Posterior cingulate gyrus (tissue), 11 donors: ENCODE data around the gene TMEM235.

Source experiments
- DNase-seq, 10 donors: peaks; one replicate each; pipeline versions ENCODE4 v3.0.0 to v3.0.0-alpha.2; 2020 to 2021; ENCODE audit warnings: mixed read lengths in 3 of 10
- intact Hi-C: fragments of 100-400 bp; cut with DNase I; formaldehyde crosslinking; loops from one replicate; pipeline ENCODE4 v1.15.1; 2023

Gene TMEM235

DNA sequence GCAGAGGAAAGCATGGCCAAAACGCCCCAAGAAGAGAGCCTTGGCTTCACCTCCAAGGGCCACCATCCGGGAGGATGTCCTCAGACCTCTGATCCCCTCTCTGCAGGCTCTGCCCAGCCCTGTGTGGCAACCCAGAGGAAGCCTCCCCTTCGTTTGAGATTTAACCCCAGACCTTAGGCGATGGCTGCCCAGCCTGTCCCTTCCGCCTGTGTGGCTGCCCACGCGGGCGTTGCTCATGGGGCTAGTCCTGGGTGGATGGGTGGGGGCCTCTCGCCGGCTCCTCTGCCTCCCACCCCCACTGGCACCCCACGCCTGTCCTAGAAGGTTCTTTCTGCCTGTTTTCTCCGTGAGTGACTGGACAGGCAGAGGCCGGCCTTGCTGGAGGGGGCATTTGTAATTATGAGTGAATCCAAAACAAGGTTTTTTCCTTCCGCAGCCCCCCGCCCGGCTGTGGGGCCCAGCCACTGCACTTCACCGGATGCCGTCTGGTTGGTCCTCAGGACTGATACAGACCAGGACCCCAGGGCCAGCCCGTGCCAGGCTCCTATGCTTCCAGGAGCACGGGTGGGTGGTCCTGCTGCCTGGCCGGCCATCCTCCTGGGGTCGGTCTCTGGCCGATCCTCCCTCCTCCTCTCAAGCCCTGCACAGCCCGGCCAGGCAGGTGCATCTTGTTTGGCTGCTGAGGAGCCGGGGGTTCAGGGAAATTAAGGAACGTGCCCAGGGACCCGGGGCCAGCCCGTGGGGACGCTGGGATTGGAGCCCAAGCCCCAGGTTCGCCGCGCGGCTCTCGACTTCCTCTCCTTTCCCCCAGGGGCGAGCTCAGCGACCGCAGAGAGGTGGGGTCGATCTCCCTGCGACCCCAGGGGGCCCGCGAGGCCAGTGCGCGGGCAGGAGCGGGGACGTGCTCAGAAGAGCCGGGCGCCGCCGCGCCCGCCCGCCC, at the start of gene TMEM235:
Gene TMEM235 (plus strand): TSS at position 636 of the 940 bp plus-strand sequence. CDS start 393 bp downstream, outside the sequence.
- peak in 4 of 10 donors; percentile 54 to 90 (median 67) for DNase-seq
- intact Hi-C loops: no loop called here

- peak in 1 of 10 donors; percentile 59 for DNase-seq
- intact Hi-C loops: no loop called here
Observed at GRCh38 chr17:78182504-78182903, 48.9 kb upstream of the TMEM235 start.

DNA sequence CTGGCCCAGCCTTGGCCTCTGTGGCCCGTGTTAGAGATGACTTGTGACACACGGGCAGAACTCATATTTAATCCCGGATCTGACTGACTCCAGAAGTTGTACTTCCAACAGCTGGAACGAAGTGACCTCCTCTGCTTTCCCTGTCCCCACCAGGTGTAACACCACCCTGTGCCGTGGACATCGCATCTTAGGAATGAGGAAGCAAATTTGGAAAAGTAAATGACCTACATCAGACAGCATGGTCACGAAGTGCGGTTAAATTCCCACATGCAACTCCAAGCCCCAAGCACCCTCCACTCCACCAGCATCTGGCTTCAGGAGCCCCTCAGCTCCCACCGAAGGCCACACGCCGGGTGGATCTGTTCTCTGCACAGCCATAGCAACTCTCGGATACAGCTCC, 47.5 kb upstream of the TMEM235 start:
- no peak for DNase-seq
- intact Hi-C loops: no loop called here

DNA sequence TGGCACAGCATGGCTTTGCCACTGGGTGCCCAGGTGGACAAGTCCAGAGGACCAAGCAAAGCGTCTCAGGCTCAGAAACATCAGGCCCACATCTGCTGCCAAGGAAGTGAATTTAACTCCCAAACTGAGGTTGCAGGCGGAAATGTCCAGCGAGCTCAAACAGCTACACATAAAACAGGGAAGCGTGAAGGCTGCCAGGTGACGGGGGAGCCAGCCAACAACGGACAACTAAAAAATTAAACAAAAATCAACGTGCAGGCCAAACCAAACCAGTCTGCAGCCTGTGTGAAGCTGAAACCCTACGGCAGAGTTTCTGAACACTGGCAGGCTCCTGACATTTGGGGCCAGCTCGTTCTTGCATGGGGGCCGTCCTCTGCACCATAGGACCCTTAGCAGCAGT, 47.1 kb upstream of the TMEM235 start:
- DNase-seq: peak in 1 of 10 donors; percentile 40
- intact Hi-C loops: no loop called here

- intact Hi-C loops: no loop called here
- no peak for DNase-seq
Observed at GRCh38 chr17:78184868-78185267, 46.6 kb upstream of the TMEM235 start.

- intact Hi-C loops: no loop called here
- DNase-seq: peak in 1 of 10 donors; percentile 77
Observed at GRCh38 chr17:78185981-78186691, 45.3 kb upstream of the TMEM235 start.

GRCh38 chr17:78186692-78187595, 44.5 kb upstream of the TMEM235 start, which contains the start of the genes AFMID and TK1:
AFMID (plus strand) TSS chr17:78187362; CDS start chr17:78187371, 9 bp downstream.
TK1 (minus strand) TSS chr17:78187052; CDS start chr17:78186994, 58 bp downstream.
- peak; percentile 92 to 100 (median 97) for DNase-seq
- intact Hi-C loops: no loop called here

- DNase-seq: peak in 1 of 10 donors; percentile 61
- intact Hi-C loops: no loop called here
Observed at GRCh38 chr17:78196716-78197115, 34.7 kb upstream of the TMEM235 start.

DNA sequence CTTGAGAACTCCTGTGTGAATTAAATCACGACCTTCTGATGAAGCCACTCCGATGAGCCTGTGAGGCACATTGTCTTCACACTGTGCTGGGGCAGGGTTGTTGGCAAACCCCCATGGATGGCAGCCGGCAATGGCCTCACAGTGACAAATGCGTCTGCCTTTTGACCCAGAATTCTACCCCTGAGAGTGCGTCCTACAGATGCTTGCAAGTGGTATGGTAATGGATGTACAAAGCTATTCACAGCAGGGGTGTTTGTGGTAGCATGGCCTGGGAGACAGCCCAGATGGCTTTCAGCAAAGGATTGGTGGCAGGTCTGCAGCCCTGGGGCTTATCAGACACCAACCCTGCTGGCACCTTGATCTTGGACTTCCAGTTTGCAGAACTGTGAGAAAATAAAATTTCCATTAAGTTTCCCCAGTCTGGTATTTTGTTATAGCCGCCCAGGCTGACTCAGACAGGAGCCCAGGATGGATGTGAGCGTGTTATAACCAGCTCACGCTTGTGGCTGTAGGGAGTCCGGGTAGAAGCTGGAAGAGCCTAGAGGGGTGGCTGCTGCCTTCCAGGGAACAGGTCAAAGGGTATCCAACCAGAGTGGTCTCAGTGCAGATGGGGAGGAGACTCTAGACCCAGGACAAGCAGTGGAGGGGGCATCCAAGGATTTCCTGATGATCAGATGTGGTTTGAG, 34.1 kb upstream of the TMEM235 start:
- intact Hi-C loops: no loop called here
- DNase-seq: peak in 4 of 10 donors; percentile 46 to 91 (median 66)

DNA sequence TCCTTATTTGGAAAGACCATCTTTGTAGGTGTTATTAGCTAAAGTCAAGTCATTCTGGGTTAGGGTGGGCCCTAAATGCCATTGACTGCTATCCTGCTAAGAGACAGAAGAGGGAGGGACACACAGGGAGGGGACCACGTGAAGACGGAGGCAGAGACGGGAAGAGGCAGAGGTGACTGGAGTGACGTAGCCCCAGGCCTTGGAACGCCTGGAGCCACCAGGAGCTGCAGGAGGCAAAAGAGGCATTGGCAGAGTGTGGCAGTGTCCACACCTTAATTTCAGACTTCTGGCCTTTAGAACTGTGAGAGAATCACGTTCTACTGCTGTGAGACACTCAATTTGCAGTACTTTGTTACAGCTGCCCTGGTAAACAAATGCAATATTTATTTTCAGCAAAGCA, 31.0 kb upstream of the TMEM235 start:
- intact Hi-C loops: no loop called here
- DNase-seq: peak in 2 of 10 donors; percentile 1 to 52

GRCh38 chr17:78202666-78203065, 28.8 kb upstream of the TMEM235 start:
- peak in 1 of 10 donors; percentile 39 for DNase-seq
- intact Hi-C loops: no loop called here

- peak in 1 of 10 donors; percentile 68 for DNase-seq
- intact Hi-C loops: no loop called here
Observed at GRCh38 chr17:78204387-78205123, 26.9 kb upstream of the TMEM235 start.

GRCh38 chr17:78205124-78205775, 26.2 kb upstream of the TMEM235 start:
- intact Hi-C loops: no loop called here
- peak in 1 of 10 donors; percentile 63 for DNase-seq

GRCh38 chr17:78206298-78206697, 25.1 kb upstream of the TMEM235 start:
- intact Hi-C loops: no loop called here
- no peak for DNase-seq

GRCh38 chr17:78208486-78208885, 22.9 kb upstream of the TMEM235 start:
- intact Hi-C loops: loop anchor here (1.0 kb wide), 1 partner anchor 18 kb away; no protein-coding TSS in a partner anchor
- DNase-seq: no peak

DNA sequence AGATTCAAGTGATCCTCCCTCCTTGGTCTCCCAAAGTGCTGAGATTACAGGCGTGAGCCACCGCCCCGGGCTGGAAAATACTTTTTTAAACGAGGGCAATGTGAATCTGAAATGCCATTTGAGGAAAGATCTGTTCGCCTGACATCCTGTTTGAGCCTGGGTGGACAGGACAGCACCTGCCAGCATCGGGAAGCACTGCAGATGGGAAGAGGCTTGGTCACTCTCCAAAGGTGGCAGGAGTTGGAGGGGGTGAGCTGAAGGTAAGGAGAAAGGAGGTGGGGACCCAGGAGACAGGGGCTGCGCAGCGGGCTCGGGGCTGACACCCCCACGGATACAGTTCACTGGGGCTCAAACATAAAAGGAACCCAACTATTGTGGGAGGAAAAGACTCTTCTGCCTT, 21.3 kb upstream of the TMEM235 start:
- peak in 2 of 10 donors; percentile 37 to 57 for DNase-seq
- intact Hi-C loops: loop anchor here (5.0 kb wide), 1 partner anchor 42 kb away; no protein-coding TSS in a partner anchor

GRCh38 chr17:78211032-78211431, 20.4 kb upstream of the TMEM235 start:
- peak in 1 of 10 donors; percentile 48 for DNase-seq
- intact Hi-C loops: loop anchor here (5.0 kb wide), 1 partner anchor 41 kb away; no protein-coding TSS in a partner anchor
